Rectal smooth muscle tissue (tissue), 1 donor: ENCODE measurements around the gene ZBTB18.

ENCODE experiments used
- H3K27ac ChIP-seq: one replicate; pipeline ENCODE4 v1.7.0; 2013; ENCODE audit warnings: low read depth, low read length, inconsistent platforms
- H3K27me3 ChIP-seq: one replicate; pipeline ENCODE4 v1.7.0; 2013; ENCODE audit warnings: low read length; ENCODE audit not compliant: control insufficient read depth, insufficient read depth
- H3K36me3 ChIP-seq: one replicate; pipeline ENCODE4 v1.7.0; 2013; ENCODE audit warnings: low read length; ENCODE audit not compliant: control insufficient read depth, insufficient read depth
- H3K4me1 ChIP-seq: one replicate; pipeline ENCODE4 v1.7.0; 2013; ENCODE audit warnings: low read length; ENCODE audit not compliant: control insufficient read depth, insufficient read depth
- H3K4me3 ChIP-seq: one replicate; pipeline ENCODE4 v1.7.0; 2013; ENCODE audit warnings: low read length
- H3K9ac ChIP-seq: one replicate; pipeline ENCODE4 v1.7.0; 2013; ENCODE audit warnings: low read length

ZBTB18 gene

DNA sequence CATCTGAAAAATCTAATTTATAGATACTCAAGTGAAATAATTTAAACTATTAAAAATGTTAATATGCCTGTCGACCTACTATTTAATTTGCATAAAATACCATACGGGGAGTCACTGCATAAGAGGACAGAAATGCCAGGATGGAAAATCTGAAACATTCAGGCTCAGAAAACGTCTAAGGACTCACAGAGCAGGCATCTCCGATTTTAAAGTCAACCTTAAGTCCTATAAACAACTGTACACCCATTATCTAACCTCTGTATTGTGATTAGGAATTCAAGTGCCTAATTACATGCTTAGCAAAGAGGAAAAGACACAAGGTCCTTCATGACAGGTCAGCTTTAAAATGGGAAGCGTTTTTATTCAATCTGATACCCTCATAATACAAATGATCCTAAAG is 49.2 kb downstream of the ZBTB18 start:
- no peaks in the 10 kb centered on the region for H3K4me1 ChIP-seq
- H3K27me3 ChIP-seq: peaks cover 3% of the 10 kb centered on the region
- no peak overlapping the region for H3K27ac ChIP-seq

GRCh38 chr1:244100704-244101453 is 49.8 kb downstream of the ZBTB18 start:
- H3K4me3 ChIP-seq: no peak overlapping the region
- H3K27me3 ChIP-seq: peaks cover 3% of the 10 kb centered on the region
- H3K27ac ChIP-seq: no peak overlapping the region
- no peak overlapping the region for H3K9ac ChIP-seq
- no peaks in the 10 kb centered on the region for H3K36me3 ChIP-seq
- no peaks in the 10 kb centered on the region for H3K4me1 ChIP-seq

More for the DNA sequence above, 49.2 kb downstream of the ZBTB18 start:
- no peak overlapping the region for H3K4me3 ChIP-seq
- H3K9ac ChIP-seq: no peak overlapping the region
- H3K36me3 ChIP-seq: no peaks in the 10 kb centered on the region

DNA sequence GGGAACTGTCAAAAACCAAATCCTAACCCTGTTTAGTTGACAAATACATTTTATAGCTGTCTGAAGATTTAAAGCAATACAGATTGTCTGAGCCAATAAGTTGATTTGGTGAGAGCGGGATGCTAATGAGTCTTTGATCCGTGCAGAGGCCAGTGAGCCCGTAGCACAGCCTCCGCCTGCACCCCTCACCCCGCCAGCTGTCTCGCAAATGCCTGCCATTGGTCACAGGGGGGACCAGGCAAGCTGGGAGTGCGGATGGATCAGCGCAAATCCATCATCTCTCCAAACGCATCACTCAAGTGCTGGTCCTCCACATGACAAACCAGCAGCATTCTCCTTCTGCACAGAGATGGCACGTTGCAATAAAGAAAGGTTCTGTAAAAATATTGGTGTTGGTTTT is 51.0 kb downstream of the ZBTB18 start:
- H3K27ac ChIP-seq: no peak overlapping the region
- H3K4me3 ChIP-seq: no peak overlapping the region

GRCh38 chr1:244102468-244102867 is 51.4 kb downstream of the ZBTB18 start:
- peaks cover 3% of the 10 kb centered on the region for H3K27me3 ChIP-seq
- H3K9ac ChIP-seq: no peak overlapping the region
- H3K4me1 ChIP-seq: no peaks in the 10 kb centered on the region
- H3K36me3 ChIP-seq: no peaks in the 10 kb centered on the region
- H3K27ac ChIP-seq: no peak overlapping the region
- no peak overlapping the region for H3K4me3 ChIP-seq

More for the DNA sequence above, 51.0 kb downstream of the ZBTB18 start:
- Histone ChIP-seq H3K4me1 (no peaks in the 10 kb centered on the region), H3K27me3 (peaks cover 3% of the 10 kb centered on the region), H3K9ac (no peak overlapping the region), H3K36me3 (no peaks in the 10 kb centered on the region)

- no peak overlapping the region for H3K4me3 ChIP-seq
- H3K27ac ChIP-seq: no peak overlapping the region
- no peak overlapping the region for H3K9ac ChIP-seq
- peaks cover 3% of the 10 kb centered on the region for H3K27me3 ChIP-seq
- no peaks in the 10 kb centered on the region for H3K36me3 ChIP-seq
- H3K4me1 ChIP-seq: no peaks in the 10 kb centered on the region
These were observed 53.4 kb downstream of the ZBTB18 start for GRCh38 chr1:244104309-244105060.

GRCh38 chr1:244106176-244106575 is 55.1 kb downstream of the ZBTB18 start:
- Histone ChIP-seq H3K36me3 (no peaks in the 10 kb centered on the region), H3K27me3 (no peaks in the 10 kb centered on the region), H3K4me1 (no peaks in the 10 kb centered on the region), H3K9ac (no peak overlapping the region), H3K27ac (no peak overlapping the region), H3K4me3 (no peak overlapping the region)
